Jurkat, Clone E6-1 (cell line): ENCODE data around the gene OVCA2.

ENCODE experiments used
- DNase-seq: peaks from one replicate; pipeline ENCODE4 v3.0.0-alpha.2; 2011; ENCODE audit warnings: low read depth, low spot score
- H3K4me3 ChIP-seq: 2 replicates; pipeline ENCODE4 v1.5.1; 2011; ENCODE audit warnings: mild to moderate bottlenecking, low read length, control low read depth, moderate library complexity

Gene OVCA2

DNA sequence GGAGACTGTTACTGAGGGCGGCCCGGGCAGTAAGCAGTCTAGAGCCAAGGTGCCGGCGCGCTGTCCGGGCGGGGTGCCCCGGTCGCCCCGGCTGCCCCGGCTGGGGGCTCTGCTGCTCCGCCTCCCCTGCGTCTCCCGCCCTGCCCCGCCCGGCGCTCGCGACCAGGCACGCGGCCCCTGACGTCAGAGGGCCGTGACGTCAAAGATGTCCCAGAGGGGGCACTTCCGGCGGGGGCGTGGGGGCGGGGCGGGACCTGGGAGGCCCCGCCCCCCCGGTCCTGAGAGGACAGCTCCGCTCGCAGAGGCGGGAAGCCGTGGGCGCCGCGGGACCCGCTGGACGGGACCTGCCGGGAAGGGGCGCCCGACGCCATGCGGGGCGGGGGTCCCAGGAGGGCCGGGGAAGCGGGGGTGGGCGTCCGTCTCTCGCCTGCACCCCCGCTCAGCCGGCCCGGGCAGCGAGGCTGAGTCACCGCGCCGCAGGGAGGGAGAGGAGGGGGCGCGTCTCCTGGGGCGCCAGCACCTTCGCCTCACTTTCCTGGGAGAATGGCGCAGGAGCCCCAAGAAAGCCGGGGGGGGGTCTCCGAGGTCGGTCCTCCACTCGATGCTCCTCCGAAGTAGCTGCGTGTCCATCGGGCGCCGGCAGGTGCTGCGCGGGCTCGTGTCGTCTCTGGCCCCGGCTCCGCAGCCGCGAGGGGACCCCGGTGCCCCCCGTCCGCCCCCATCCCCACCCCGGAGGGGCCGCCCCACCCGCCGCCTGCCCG, 8.7 kb downstream of the OVCA2 start:
- peak overlapping the region; percentile 39 for H3K4me3 ChIP-seq
- peak; percentile 57 for DNase-seq

DNA sequence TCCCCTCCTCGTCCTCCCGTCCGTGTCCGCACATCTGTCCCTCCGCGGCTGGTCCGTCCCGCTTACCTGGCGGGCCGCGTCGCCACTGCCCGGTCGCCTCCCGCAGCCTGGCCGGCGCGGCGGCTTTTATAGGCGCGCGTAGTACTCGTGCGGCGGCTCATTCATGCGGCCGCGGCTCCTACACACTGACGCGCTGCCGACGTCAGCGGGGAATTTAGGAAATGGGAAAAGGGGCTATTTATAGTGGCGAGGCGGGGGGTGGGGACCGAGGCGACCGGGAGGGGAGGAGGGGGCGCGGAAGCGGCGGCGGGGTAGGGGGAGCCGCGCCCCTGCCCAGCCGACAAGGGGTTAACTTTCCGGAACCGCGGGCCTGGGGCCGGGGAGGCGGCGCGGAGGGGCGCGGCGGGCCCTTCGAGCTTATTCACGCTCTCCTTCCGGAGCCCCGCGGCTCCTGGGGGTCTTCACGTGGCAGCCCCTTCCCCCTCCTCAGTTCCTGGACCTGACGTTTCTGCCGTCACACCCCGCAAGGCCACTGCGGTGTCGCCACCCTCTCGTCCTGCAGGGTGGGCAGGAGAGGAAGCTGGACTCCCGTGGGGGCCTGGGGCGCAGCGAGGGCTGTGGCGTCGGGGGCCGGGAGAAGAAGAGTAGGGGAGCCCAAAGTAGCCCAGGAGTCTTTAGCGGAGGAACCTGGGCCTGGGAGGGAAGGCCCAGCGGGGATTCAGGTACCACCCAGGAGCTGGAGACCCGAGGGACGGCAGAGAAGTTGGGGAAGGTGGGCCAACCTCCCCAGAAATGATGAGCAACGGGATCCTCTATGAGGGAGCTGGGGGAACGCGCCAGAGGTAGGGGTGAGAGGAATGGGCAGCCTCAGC, 9.5 kb downstream of the OVCA2 start:
- H3K4me3 ChIP-seq, result peak overlapping the region; percentile 39; the same call in 1 of the 2 replicates

DNA sequence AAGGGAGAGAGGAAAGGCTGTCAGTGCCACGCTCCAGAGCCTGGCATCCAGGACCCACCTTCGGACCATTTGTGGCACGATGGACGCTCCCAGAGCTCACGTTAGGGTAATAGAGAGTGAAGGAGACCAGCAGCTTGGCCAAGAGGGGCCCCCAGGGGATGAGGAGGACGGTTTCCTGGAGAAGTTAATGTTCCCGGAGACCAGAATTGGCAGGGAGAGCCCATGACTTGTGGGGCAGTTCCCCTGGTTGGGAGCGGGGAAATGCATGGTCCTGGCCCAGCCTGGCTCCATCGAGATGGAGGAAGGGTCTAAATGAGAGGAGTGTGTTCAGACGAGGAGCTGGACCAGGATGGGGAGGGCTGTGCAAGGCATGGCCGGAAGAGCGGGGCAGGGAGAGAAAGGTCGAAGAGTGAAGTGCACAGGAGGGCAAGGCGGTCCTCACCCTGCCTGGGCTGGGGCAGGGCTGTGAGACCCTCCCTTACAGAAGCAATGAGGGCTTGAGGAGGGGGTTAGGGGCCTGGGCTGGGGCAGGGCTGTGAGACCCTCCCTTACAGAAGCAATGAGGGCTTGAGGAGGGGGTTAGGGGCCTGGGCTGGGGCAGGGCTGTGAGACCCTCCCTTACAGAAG, 10.2 kb downstream of the OVCA2 start:
- H3K4me3 ChIP-seq, result no peak overlapping the region
- no peak for DNase-seq

More for the DNA sequence above, 9.5 kb downstream of the OVCA2 start:
- no peak for DNase-seq

DNA sequence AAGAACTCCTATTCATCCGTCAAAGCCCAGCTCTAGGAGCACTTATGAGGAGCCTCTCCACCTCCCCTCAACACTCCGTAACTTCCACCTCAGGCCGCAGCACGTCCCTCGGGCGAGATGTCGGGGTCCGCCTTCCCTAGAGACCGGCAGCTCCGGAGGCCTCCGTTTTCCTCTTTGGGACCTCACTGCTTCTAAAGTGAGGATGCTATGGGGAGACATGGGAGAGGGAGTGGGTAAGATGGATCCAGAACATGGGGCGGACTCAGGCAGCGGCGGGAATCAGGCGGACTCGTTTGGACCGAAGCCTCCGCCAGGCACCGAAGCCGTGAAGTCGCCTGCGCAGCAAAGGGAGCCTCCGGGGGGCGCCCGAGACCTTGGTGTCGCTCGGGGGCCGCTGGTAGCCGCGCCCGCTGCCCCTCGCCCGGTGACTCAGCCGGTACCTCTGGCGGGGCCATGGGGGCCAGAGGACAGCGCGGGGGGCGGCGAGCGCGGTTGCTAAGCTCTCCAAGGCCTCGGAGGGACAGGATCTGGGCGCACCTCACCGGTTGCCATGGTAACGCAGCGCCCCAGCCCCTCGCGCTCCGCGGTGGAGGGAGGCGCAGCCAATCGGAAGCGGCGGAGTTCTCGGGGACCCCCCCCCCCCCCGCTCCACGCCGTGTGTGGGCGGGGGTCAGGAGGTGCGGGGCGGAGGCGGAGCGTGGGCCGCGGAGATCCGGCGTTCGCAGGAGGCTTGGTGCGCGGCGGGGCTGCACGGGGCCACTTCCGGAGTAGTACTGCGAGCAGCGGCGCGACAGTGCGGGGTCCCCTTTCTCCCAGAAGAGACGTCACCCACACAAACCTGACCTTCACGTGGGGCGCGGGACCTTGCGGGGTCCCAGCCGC, 11.8 kb downstream of the OVCA2 start:
- H3K4me3 ChIP-seq, result peak overlapping the region; percentile 56
- peak; percentile 51 for DNase-seq

DNA sequence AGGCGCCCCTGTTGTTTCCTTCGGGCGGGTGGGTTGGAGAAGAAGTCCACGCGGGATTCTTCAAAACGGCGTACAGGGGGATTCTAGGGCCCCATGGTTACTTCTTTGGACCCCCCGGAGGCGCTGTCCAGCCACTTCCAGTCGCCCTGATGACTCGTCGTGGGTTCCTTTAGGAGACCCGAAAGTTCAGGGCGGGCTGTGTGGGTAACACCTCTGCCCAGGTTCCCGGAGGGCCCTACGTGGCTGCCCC, 12.4 kb downstream of the OVCA2 start:
- peak overlapping the region; percentile 56 for H3K4me3 ChIP-seq

DNA sequence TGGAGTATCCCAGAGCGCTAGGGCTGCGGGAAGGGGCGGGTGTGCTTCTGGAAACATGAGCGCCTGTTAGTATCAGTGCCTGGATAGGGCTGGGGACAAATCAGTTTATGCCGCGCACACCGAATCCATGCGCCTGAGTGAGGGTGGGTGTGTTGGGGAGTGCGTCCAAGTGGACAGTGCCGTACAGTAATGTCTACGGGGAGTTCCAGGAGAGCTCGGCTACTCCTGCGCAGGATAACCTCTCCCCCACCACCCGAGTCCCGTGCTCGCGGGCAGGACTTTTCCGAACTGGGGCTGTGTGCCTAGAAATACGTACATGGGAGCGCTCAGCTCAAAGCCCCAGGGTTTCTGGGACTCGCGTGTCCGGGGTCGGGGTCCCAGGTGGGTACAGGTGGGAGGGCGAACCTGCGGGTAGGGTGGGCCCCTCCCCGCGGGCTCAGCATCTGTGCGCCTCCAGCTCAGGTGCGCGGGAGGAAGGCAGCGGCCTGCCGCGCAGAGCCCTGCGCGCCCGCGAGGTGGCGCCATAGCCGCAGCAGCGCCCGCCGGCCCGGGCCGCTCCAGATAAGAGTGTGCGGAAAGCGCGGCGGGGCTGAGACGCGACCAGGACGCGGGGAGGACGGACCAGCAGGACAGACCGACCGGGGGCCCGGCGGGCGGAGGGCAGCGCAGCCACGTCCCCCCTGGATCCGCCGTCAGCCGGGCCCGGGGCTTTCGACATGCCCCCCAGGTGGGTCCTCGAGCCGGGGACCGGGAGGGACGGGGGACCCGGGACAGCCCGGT, 12.9 kb downstream of the OVCA2 start, which contains the start of gene HIC1:
TSS of gene HIC1 (plus strand) at position 592 of the 780 bp plus-strand sequence. CDS start 1,588 bp downstream, outside the sequence.
- DNase-seq, result no peak
- H3K4me3 ChIP-seq, result peak within 1 kb of the TSS; percentile 56

More for the DNA sequence above, 12.4 kb downstream of the OVCA2 start:
- no peak for DNase-seq

DNA sequence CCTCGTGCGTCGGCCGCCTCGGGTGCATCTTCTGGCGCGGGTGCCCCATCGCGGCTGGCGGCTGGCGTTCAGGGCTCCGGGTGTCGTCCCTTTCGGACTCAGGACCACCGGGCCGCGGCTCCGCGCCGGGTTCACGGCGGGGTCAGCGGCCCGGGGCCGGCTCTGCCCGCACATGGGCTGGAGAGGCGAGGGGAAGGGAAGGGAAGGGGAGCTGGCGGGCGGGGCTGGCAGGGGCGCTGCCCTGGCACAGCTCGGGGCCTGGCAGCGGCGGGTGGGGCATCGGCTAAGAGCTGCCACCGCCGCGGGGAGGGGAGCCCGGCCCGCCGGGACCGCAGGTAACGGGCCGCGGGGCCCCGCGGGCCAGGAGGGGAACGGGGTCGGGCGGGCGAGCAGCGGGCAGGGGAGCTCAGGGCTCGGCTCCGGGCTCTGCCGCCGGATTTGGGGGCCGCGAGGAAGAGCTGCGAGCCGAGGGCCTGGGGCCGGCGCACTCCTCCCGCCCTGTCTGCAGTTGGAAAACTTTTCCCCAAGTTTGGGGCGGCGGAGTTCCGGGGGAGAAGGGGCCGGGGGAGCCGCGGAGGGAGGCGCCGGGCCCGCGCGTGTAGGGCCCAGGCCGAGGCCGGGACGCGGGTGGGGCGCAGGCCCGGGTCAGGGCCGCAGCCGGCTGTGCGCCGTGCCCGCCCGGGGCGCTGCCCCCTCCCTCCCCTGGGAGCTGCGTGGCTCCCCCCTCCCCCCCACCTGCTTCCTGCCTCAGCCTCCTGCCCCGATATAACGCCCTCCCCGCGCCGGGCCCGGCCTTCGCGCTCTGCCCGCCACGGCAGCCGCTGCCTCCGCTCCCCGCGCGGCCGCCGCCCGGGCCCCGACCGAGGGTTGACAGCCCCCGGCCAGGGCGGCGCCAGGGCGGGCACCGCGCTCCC, 13.7 kb downstream of the OVCA2 start:
- H3K4me3 ChIP-seq, result peak overlapping the region; percentile 56; the same call in 1 of the 2 replicates
- DNase-seq, result no peak

DNA sequence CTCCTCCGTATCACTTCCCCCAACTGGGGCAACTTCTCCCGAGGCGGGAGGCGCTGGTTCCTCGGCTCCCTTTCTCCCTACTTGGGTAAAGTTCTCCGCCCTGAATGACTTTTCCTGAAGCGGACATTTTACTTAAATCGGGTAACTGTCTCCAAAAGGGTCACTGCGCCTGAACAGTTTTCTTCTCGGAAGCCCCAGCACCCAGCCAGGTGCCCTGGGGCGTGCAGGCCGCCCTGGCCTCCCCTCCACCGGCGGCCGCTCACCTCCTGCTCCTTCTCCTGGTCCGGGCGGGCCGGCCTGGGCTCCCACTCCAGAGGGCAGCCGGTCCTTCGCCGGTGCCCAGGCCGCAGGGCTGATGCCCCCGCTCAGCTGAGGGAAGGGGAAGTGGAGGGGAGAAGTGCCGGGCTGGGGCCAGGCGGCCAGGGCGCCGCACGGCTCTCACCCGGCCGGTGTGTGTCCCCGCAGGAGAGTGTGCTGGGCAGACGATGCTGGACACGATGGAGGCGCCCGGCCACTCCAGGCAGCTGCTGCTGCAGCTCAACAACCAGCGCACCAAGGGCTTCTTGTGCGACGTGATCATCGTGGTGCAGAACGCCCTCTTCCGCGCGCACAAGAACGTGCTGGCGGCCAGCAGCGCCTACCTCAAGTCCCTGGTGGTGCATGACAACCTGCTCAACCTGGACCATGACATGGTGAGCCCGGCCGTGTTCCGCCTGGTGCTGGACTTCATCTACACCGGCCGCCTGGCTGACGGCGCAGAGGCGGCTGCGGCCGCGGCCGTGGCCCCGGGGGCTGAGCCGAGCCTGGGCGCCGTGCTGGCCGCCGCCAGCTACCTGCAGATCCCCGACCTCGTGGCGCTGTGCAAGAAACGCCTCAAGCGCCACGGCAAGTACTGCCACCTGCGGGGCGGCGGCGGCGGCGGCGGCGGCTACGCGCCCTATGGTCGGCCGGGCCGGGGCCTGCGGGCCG, 14.7 kb downstream of the OVCA2 start:
- H3K4me3 ChIP-seq, result no peak overlapping the region
- no peak for DNase-seq

DNA sequence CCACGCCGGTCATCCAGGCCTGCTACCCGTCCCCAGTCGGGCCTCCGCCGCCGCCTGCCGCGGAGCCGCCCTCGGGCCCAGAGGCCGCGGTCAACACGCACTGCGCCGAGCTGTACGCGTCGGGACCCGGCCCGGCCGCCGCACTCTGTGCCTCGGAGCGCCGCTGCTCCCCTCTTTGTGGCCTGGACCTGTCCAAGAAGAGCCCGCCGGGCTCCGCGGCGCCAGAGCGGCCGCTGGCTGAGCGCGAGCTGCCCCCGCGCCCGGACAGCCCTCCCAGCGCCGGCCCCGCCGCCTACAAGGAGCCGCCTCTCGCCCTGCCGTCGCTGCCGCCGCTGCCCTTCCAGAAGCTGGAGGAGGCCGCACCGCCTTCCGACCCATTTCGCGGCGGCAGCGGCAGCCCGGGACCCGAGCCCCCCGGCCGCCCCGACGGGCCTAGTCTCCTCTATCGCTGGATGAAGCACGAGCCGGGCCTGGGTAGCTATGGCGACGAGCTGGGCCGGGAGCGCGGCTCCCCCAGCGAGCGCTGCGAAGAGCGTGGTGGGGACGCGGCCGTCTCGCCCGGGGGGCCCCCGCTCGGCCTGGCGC, 15.4 kb downstream of the OVCA2 start:
- no peak overlapping the region for H3K4me3 ChIP-seq
- no peak for DNase-seq

DNA sequence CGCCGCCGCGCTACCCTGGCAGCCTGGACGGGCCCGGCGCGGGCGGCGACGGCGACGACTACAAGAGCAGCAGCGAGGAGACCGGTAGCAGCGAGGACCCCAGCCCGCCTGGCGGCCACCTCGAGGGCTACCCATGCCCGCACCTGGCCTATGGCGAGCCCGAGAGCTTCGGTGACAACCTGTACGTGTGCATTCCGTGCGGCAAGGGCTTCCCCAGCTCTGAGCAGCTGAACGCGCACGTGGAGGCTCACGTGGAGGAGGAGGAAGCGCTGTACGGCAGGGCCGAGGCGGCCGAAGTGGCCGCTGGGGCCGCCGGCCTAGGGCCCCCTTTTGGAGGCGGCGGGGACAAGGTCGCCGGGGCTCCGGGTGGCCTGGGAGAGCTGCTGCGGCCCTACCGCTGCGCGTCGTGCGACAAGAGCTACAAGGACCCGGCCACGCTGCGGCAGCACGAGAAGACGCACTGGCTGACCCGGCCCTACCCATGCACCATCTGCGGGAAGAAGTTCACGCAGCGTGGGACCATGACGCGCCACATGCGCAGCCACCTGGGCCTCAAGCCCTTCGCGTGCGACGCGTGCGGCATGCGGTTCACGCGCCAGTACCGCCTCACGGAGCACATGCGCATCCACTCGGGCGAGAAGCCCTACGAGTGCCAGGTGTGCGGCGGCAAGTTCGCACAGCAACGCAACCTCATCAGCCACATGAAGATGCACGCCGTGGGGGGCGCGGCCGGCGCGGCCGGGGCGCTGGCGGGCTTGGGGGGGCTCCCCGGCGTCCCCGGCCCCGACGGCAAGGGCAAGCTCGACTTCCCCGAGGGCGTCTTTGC, 16.2 kb downstream of the OVCA2 start:
- H3K4me3 ChIP-seq, result no peak overlapping the region
- no peak for DNase-seq

DNA sequence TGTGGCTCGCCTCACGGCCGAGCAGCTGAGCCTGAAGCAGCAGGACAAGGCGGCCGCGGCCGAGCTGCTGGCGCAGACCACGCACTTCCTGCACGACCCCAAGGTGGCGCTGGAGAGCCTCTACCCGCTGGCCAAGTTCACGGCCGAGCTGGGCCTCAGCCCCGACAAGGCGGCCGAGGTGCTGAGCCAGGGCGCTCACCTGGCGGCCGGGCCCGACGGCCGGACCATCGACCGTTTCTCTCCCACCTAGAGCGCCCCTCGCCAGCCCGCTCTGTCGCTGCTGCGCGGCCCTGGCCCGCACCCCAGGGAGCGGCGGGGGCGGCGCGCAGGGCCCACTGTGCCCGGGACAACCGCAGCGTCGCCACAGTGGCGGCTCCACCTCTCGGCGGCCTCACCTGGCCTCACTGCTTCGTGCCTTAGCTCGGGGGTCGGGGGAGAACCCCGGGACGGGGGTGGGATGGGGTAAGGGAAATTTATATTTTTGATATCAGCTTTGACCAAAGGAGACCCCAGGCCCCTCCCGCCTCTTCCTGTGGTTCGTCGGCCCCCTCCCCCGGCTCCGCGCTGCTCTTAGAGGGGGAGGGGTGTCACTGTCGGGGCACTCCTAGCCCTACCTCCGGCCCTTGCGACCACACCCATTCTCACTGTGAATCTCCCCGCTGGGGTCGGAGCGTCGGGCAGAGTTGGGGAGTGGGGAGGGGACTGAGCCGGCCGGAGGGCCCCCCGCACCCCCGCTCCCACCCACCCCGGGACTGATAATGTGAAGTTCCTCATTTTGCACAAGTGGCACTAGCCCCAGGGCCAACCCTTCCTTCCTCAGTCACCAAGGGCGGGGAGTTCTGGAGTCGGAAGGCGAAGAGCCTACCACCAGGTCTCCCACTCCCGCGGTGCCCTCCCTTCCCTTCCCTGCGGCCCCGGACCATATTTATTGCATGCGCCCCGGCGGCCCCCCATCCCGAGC, 17.0 kb downstream of the OVCA2 start:
- DNase-seq, result no peak
- no peak overlapping the region for H3K4me3 ChIP-seq

DNA sequence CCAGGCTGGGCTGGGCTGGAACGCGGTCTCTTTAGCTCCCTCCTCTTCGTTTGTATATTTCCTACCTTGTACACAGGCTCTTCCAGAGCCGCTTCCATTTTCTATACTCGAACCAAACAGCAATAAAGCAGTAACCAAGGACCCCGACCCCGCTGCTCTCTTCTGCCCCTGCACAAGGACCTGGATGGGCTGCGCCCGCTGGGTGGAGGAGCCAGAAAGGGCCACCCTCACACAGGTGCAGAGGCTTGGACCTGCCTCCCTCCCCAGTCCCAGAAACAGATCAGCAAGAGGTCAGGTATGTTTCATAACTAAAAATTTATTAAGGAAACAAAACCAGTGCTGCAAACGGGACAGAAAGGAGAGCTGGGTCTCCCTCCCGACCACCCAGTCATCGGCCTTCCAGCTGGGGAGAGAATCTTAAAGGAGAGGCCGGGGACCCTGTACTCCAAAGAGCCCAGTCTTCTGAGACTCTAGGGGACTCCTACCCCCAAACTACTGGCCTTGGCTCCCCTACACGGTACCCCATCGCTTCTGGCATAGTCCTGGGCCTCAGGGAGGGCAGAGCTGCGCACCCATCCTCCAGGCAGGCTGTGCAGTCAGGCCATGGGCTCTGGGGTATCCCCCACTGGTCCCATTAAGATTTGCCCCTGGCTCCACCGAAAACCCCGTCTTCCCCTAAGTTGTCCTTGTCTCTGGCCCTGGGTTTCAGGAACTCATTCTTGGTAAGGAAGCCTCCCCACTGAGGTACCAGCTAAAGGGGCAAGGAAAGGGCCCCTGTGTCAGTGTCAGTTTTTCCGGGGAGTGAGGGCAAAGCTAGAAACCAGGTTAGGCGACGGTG, 17.9 kb downstream of the OVCA2 start:
- no peak overlapping the region for H3K4me3 ChIP-seq
- DNase-seq, result no peak

DNA sequence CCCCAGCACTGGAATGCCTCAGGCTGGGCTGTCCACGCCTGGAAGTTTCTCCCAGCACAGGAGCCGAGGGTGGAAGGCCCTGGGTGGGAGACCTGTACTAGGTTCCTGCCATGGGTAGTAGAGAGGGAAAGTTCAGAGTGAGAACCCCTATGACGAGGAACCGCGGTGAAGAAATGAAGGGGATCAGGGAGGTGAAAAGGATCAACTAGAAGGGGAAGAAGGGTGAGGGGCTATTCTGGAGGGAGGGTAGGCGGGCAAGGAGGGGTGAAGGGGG, 18.5 kb downstream of the OVCA2 start:
- no peak for DNase-seq

More for the DNA sequence above, 18.5 kb downstream of the OVCA2 start:
- H3K4me3 ChIP-seq, result no peak overlapping the region
